Prostate gland (tissue), 2 donors: ENCODE results near the gene ARPC5. TPM values are rescaled to one million over a fixed set of nuclear protein-coding genes. Genes with fewer than 3 reads are reported as not detected.

Experiments used
- DNase-seq: peaks from one replicate; pipeline ENCODE4 v3.0.0-alpha.2; 2019; ENCODE audit warnings: low spot score
- H3K27ac ChIP-seq, 2 donors: fragments of 200-600 bp; sonication (generic); 2 replicates each; pipeline ENCODE4 v1.5.1; 2017 to 2019
- H3K27me3 ChIP-seq: fragments of 200-600 bp; sonication (generic); replicated peaks from 2 replicates; pipeline ENCODE4 v1.5.1; 2019; ENCODE audit not compliant: insufficient read depth
- H3K36me3 ChIP-seq, 2 donors: fragments of 200-600 bp; sonication (generic); 1 replicate in 1 of 2; 2 replicates in 1 of 2; pipeline versions ENCODE4 v1.5.1 to v1.8.1; 2017 to 2019
- H3K4me1 ChIP-seq: fragments of 200-600 bp; sonication (generic); replicated peaks from 2 replicates; pipeline ENCODE4 v1.5.1; 2019
- H3K4me3 ChIP-seq, 2 donors: fragments of 200-600 bp; sonication (generic); 2 replicates each; pipeline ENCODE4 v1.5.1; 2017 to 2019
- H3K9me3 ChIP-seq: fragments of 200-600 bp; sonication (generic); 2 replicates; pipeline ENCODE4 v1.5.1; 2017
- CTCF ChIP-seq, 4 experiments: fragments of 200-600 bp in 2 of 4; fragments of 450-650 bp in 2 of 4; sonication (generic) in 2 of 4; IDR thresholded peaks; 1 replicate in 3 of 4; 2 replicates in 1 of 4; pipeline ENCODE4 v1.5.1; 2016 to 2019; ENCODE audit warnings: antibody characterized with exemption in 4 of 4, mild to moderate bottlenecking in 2 of 4, moderate library complexity in 2 of 4
- POLR2A ChIP-seq: fragments of 450-650 bp; IDR thresholded peaks from one replicate; pipeline ENCODE4 v1.6.1; 2016; ENCODE audit warnings: antibody characterized with exemption, mild to moderate bottlenecking
- POLR2AphosphoS5 ChIP-seq: sonication (generic); formaldehyde crosslinking; IDR thresholded peaks from one replicate; pipeline ENCODE4 v1.6.1; 2017; ENCODE audit warnings: antibody characterized with exemption
- WGBS: methylation state at CpG from one replicate; pipeline ENCODE4 v1.1.5; 2018; 5-methylcytosine and 5-hydroxymethylcytosine counted together
- intact Hi-C: fragments of 100-400 bp; cut with DNase I; formaldehyde crosslinking; loops from one replicate; pipeline ENCODE4 v1.14.2; 2022
- total RNA-seq, 2 donors: library from RNA; depleted of rRNA; stranded (reverse); fragments of >200 nt; gene quantifications; one replicate each; pipeline ENCODE4 v1.1.0, GENCODE V29; 2016

ARPC5 gene
- total RNA-seq, 2 donors from 2014 or later: 62.9 to 92.8 TPM

DNA sequence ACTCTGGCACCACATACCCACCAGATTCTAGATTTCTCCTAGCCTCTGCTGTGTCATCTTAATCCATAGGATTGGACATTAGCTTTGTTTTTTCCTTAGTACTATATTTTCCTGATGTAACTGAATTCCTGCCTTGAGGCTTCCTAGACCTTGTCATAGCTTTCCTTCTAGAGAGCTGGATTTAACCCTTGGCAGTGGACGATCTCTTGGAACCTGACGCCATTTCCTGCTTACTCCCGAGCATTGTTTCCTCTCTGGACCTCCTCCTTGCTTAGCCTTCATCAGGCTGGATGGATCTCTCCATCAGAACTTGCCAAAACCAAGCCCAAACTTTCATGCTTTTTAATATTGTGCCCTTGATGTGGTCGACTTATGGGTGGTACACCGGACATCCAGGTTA, 16.0 kb upstream of the ARPC5 start:
- WGBS: 94% methylated on average over 5 of the region's 5 CpGs

GRCh38 chr1:183648042-183648441, 12.5 kb upstream of the ARPC5 start:
- no peak overlapping the region for H3K4me3 ChIP-seq
- intact Hi-C loops: no loop called here
- H3K36me3 ChIP-seq: no peaks in the 10 kb centered on the region
- DNase-seq: no peak
- no peak overlapping the region for H3K27ac ChIP-seq
- TF ChIP-seq POLR2AphosphoS5 (no peak), CTCF (IDR thresholded peaks at IDR 0.05) (no peak), POLR2A (no peak)
- WGBS: 91% methylated on average over 8 of the region's 8 CpGs
- no peaks in the 10 kb centered on the region for H3K9me3 ChIP-seq
- no peaks in the 10 kb centered on the region for H3K27me3 ChIP-seq
- no peaks in the 10 kb centered on the region for H3K4me1 ChIP-seq

More for the DNA sequence above, 16.0 kb upstream of the ARPC5 start:
- Histone ChIP-seq H3K27me3 (no peaks in the 10 kb centered on the region), H3K4me1 (no peaks in the 10 kb centered on the region), H3K36me3 (no peaks in the 10 kb centered on the region), H3K9me3 (no peaks in the 10 kb centered on the region), H3K27ac (no peak overlapping the region), H3K4me3 (no peak overlapping the region)
- no peak for DNase-seq
- TF ChIP-seq CTCF (IDR thresholded peaks at IDR 0.05): no peak
- TF ChIP-seq POLR2A: no peak
- TF ChIP-seq POLR2AphosphoS5: no peak
- intact Hi-C loops: loop anchor here (10.0 kb wide), 1 partner anchor 153 kb away; the partner anchor contains the start of gene RGL1

DNA sequence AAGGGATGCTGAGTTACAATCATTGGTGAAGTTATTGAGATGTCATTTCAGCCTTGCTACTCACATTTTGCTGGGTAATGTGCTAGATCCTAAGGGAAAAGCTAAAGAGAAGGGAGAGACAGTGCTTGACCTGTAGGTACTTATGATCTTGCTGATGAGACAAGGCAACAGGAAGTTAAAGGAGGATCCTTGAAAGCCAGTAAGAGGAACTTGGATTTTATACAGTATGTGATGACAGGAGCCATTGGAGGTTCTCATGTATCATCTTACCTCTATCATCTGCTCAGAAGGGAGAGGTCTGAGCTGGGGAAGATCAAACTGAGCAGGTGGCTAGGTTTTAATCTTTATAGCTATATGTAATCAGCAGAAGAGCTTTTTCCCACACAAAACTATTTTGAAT, 11.2 kb upstream of the ARPC5 start:
- TF ChIP-seq POLR2AphosphoS5 (no peak), POLR2A (no peak), CTCF (IDR thresholded peaks at IDR 0.05) (no peak)

GRCh38 chr1:183645531-183645930, 9.9 kb upstream of the ARPC5 start:
- TF ChIP-seq POLR2AphosphoS5 (no peak), CTCF (IDR thresholded peaks at IDR 0.05) (no peak), POLR2A (no peak)
- no peak overlapping the region for H3K4me3 ChIP-seq
- H3K9me3 ChIP-seq: no peaks in the 10 kb centered on the region
- DNase-seq: no peak
- intact Hi-C loops: no loop called here
- no peaks in the 10 kb centered on the region for H3K27me3 ChIP-seq
- H3K4me1 ChIP-seq: no peaks in the 10 kb centered on the region
- WGBS: 94% methylated on average over 5 of the region's 5 CpGs
- no peak overlapping the region for H3K27ac ChIP-seq
- H3K36me3 ChIP-seq: no peaks in the 10 kb centered on the region

More for the DNA sequence above, 11.2 kb upstream of the ARPC5 start:
- intact Hi-C loops: no loop called here
- Histone ChIP-seq H3K4me3 (no peak overlapping the region), H3K36me3 (no peaks in the 10 kb centered on the region), H3K27me3 (no peaks in the 10 kb centered on the region), H3K4me1 (no peaks in the 10 kb centered on the region), H3K9me3 (no peaks in the 10 kb centered on the region), H3K27ac (no peak overlapping the region)
- no peak for DNase-seq

GRCh38 chr1:183642166-183642565, 6.6 kb upstream of the ARPC5 start:
- DNase-seq: no peak
- intact Hi-C loops: no loop called here
- 93% methylated on average over 3 of the region's 3 CpGs for WGBS
- TF ChIP-seq POLR2A (no peak), CTCF (IDR thresholded peaks at IDR 0.05) (no peak)
- no peaks in the 10 kb centered on the region for H3K4me1 ChIP-seq
- H3K27me3 ChIP-seq: no peaks in the 10 kb centered on the region
- H3K27ac ChIP-seq: no peak overlapping the region
- H3K36me3 ChIP-seq: no peaks in the 10 kb centered on the region
- no peak overlapping the region for H3K4me3 ChIP-seq
- no peaks in the 10 kb centered on the region for H3K9me3 ChIP-seq
